K562 (cell line): ENCODE results near the gene USP31. TPM values are rescaled to one million over a fixed set of nuclear protein-coding genes. Genes with fewer than 3 reads are reported as not detected.
A peak's percentile ranks its signal among the peaks of the same experiment; 100 is the strongest.

Experiments
- ATAC-seq: fragments of 200-7000 bp; cut with Tn5 transposase; 3 replicates; pipeline ENCODE4 v1.9.1; 2020; ENCODE audit warnings: moderate library complexity
- BruUV-seq: library from RNA; stranded (reverse); fragments of 400-500 nt; replicated peaks from 2 replicates; lab custom pipeline; 2021; lab: Mats Ljungman, UMichigan
- CTCF ChIA-PET: fragments of 300-600 bp; formaldehyde crosslinking; extraction: SDS; loops from one replicate; lab custom pipeline; 2021; ENCODE audit warnings: low intra/inter-chr PET ratio; lab: Yijun Ruan, JAX
- POLR2A ChIA-PET: fragments of 300-600, 350-650 bp; sonication (Branson Sonifier 250); formaldehyde crosslinking; extraction: SDS; loops from one replicate; lab custom pipeline; 2021; ENCODE audit warnings: antibody characterized with exemption, inconsistent platforms; lab: Yijun Ruan, JAX
- DNase-seq, 4 experiments: peaks; one replicate each; pipeline versions ENCODE4 v3.0.0 to v3.0.0-alpha.2; 2011 to 2018; ENCODE audit warnings: low spot score in 3 of 4, mixed read lengths in 3 of 4; ENCODE audit errors: extremely low read depth in 1 of 4
- FAIRE-seq: peaks from 2 replicates; lab custom pipeline; 2011; peaks lifted over from hg19 to GRCh38; lab: Jason Lieb, UNC
- H2AFZ ChIP-seq: 2 replicates; pipeline ENCODE4 v1.6.0; 2011; ENCODE audit warnings: low read depth, low read length, control low read depth, inconsistent platforms
- H3K27ac ChIP-seq: fragments of 200-600 bp; 3 replicates; pipeline ENCODE4 v1.8.0; 2011; ENCODE audit warnings: low read depth, mild to moderate bottlenecking, control low read depth, inconsistent platforms, low read length, moderate library complexity, mixed read lengths; ENCODE audit errors: extremely low read depth
- H3K27me3 ChIP-seq, 2 experiments: fragments of 300-600 bp in 1 of 2; 2 replicates in 1 of 2; 3 replicates in 1 of 2; pipeline versions ENCODE4 v1.6.0 to v1.8.0; 2011; ENCODE audit warnings: inconsistent platforms in 2 of 2, low read length in 2 of 2, mild to moderate bottlenecking in 1 of 2, mixed read lengths in 1 of 2, moderate library complexity in 1 of 2; ENCODE audit not compliant: control insufficient read depth in 2 of 2, insufficient read depth in 2 of 2
- H3K36me3 ChIP-seq: fragments of 300-600 bp; 3 replicates; pipeline ENCODE4 v1.8.0; 2011; ENCODE audit warnings: mild to moderate bottlenecking, low read length, inconsistent platforms; ENCODE audit not compliant: control insufficient read depth, insufficient read depth
- H3K4me1 ChIP-seq, 2 experiments: fragments of 200-600 bp in 1 of 2; replicated peaks in 1 of 2; 2 replicates in 1 of 2; 3 replicates in 1 of 2; pipeline versions ENCODE4 v1.5.1 to v1.8.0; 2011; ENCODE audit warnings: inconsistent platforms in 2 of 2, low read length in 2 of 2, mild to moderate bottlenecking in 1 of 2, mixed read lengths in 1 of 2, moderate library complexity in 1 of 2; ENCODE audit not compliant: control insufficient read depth in 2 of 2, insufficient read depth in 2 of 2
- H3K4me2 ChIP-seq: 2 replicates; pipeline ENCODE4 v1.6.1; 2011; ENCODE audit warnings: low read length, control low read depth, inconsistent platforms, mixed read lengths; ENCODE audit not compliant: insufficient read depth
- H3K4me3 ChIP-seq: fragments of 200-600 bp; sonication (generic), shearing (Covaris generic); 2 replicates; pipeline ENCODE4 v1.5.1; 2016; ENCODE audit warnings: control low read depth, inconsistent platforms
- H3K79me2 ChIP-seq: fragments of 200-600 bp; 3 replicates; pipeline ENCODE4 v1.8.0; 2011; ENCODE audit warnings: low read length, inconsistent platforms; ENCODE audit not compliant: control insufficient read depth, insufficient read depth
- H3K9ac ChIP-seq, 2 experiments: 2 replicates each; pipeline versions ENCODE4 v1.6.0 to v1.6.1; 2011; ENCODE audit warnings: low read depth in 2 of 2, low read length in 2 of 2, control low read depth in 1 of 2, inconsistent platforms in 1 of 2, mild to moderate bottlenecking in 1 of 2, mixed read lengths in 1 of 2; ENCODE audit not compliant: insufficient read depth in 1 of 2
- H3K9me1 ChIP-seq: one replicate; pipeline ENCODE4 v1.6.0; 2011; ENCODE audit warnings: inconsistent platforms, mild to moderate bottlenecking, low read length, moderate library complexity; ENCODE audit not compliant: control insufficient read depth, insufficient read depth
- H3K9me3 ChIP-seq: replicated peaks from 2 replicates; pipeline ENCODE4 v1.5.1; 2011; ENCODE audit warnings: low read depth, low read length, inconsistent platforms; ENCODE audit not compliant: control insufficient read depth, insufficient read depth
- H4K20me1 ChIP-seq: replicated peaks from 2 replicates; pipeline ENCODE4 v1.6.1; 2011; ENCODE audit warnings: low read length, inconsistent platforms, mixed read lengths; ENCODE audit not compliant: control insufficient read depth, insufficient read depth
- BRCA1 ChIP-seq, 2 experiments: fragments of 450-650 bp in 1 of 2; sonication (generic) in 1 of 2; formaldehyde crosslinking in 1 of 2; IDR thresholded peaks; 2 replicates each; pipeline versions ENCODE4 v1.5.0 to v1.6.1; 2017 to 2020; ENCODE audit warnings: mild to moderate bottlenecking in 1 of 2, missing genetic modification reagents in 1 of 2
- CBFA2T2 ChIP-seq: fragments of 450-650 bp; conservative IDR thresholded peaks from 2 replicates; pipeline ENCODE4 v1.6.1; 2017; ENCODE audit warnings: mild to moderate bottlenecking
- CBFA2T3 ChIP-seq: fragments of 450-650 bp; IDR thresholded peaks from 2 replicates; pipeline ENCODE4 v1.6.1; 2017
- MEIS2 ChIP-seq: fragments of 450-650 bp; IDR thresholded peaks from 2 replicates; pipeline ENCODE4 v1.6.1; 2014; ENCODE audit warnings: mild to moderate bottlenecking; ENCODE audit not compliant: partially characterized antibody
- NFE2L1 ChIP-seq: fragments of 450-650 bp; IDR thresholded peaks from 2 replicates; pipeline ENCODE4 v1.6.1; 2016; ENCODE audit warnings: missing genetic modification characterization, low read depth, mild to moderate bottlenecking, missing compliant biosample characterization, moderate library complexity, borderline replicate concordance
- TAL1 ChIP-seq: fragments of 450-650 bp; IDR thresholded peaks from 2 replicates; pipeline ENCODE4 v1.6.1; 2016; ENCODE audit warnings: mild to moderate bottlenecking
- TCF3 ChIP-seq: sonication (generic); formaldehyde crosslinking; IDR thresholded peaks from 2 replicates; pipeline ENCODE4 v1.4.0; 2020; ENCODE audit warnings: mild to moderate bottlenecking, missing genetic modification reagents
- WGBS: fragments of 100-300 bp; shearing (Covaris generic); methylation state at CpG from one replicate; pipeline ENCODE4 v1.1.6; 2016; ENCODE audit warnings: low coverage, mixed read lengths; ENCODE audit not compliant: insufficient coverage; ENCODE audit errors: missing lambda C conversion rate; 5-methylcytosine and 5-hydroxymethylcytosine counted together
- in situ Hi-C: fragments of 300-500 bp; cut with MboI; formaldehyde crosslinking; loops from 4 replicates; pipeline ENCODE4 v1.15.0; 2018; ENCODE audit warnings: inconsistent platforms, mixed read lengths
- intact Hi-C: fragments of 100-400 bp; cut with micrococcal nuclease; formaldehyde crosslinking; loops from 2 replicates; pipeline ENCODE4 v1.14.2; 2022
- polyA plus RNA-seq, 8 experiments: library from polyadenylated mRNA; depleted of rRNA in 4 of 8; stranded (reverse) in 5 of 8; unstranded in 3 of 8; fragments of >200 nt; fragmentation: Nextera tagmentation in 2 of 8; fragmentation: Illumina TruSeq in 1 of 8; extraction: Ambion mirVana in 2 of 8; extraction: Trizol in 1 of 8; gene quantifications; 2 replicates each; pipeline versions ENCODE4 v1.2.1 to v1.2.3, GENCODE V29; 2011 to 2014; ENCODE audit warnings: inconsistent platforms in 1 of 8, missing spikeins in 1 of 8
- total RNA-seq, 7 experiments: library from RNA; depleted of rRNA in 6 of 7; stranded (reverse); fragments of >200 nt in 6 of 7; fragmentation: Illumina TruSeq in 2 of 7; extraction: Trizol in 2 of 7; gene quantifications; 2 replicates each; pipeline versions ENCODE4 v1.2.1 to v1.2.3, GENCODE V29; 2011 to 2021; ENCODE audit warnings: low replicate concordance in 1 of 7
- TF ChIP-seq, protein P1 (sequence below): IDR thresholded peaks from 2 replicates; pipeline ENCODE4 v1.6.1; 2011; ENCODE audit warnings: borderline replicate concordance, low read depth, mild to moderate bottlenecking, moderate library complexity, low read length; ENCODE audit not compliant: insufficient read depth, poor library complexity, severe bottlenecking

USP31 gene
- total and polyA plus RNA-seq, 9 of the 15 experiments (the other 6 are each of a cell fraction or from before 2014, with no cell fraction given): 0.56 to 4.9 (median 2.9) TPM

- peak; percentile 12; the same call in 1 of the 2 replicates for TF ChIP-seq TAL1
- peak; percentile 57; the same call in 1 of the 2 replicates for TF ChIP-seq TCF3 (CRISPR knock-in tag)
- TF ChIP-seq CBFA2T3: peak; percentile 60
- TF ChIP-seq, protein P1, sequence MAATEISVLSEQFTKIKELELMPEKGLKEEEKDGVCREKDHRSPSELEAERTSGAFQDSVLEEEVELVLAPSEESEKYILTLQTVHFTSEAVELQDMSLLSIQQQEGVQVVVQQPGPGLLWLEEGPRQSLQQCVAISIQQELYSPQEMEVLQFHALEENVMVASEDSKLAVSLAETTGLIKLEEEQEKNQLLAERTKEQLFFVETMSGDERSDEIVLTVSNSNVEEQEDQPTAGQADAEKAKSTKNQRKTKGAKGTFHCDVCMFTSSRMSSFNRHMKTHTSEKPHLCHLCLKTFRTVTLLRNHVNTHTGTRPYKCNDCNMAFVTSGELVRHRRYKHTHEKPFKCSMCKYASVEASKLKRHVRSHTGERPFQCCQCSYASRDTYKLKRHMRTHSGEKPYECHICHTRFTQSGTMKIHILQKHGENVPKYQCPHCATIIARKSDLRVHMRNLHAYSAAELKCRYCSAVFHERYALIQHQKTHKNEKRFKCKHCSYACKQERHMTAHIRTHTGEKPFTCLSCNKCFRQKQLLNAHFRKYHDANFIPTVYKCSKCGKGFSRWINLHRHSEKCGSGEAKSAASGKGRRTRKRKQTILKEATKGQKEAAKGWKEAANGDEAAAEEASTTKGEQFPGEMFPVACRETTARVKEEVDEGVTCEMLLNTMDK: no peak
- no peak for TF ChIP-seq BRCA1 (IDR thresholded peaks at IDR 0.05)
- TF ChIP-seq BRCA1 (CRISPR knock-in tag; IDR thresholded peaks at IDR 0.05): no peak
- peak; percentile 19 for TF ChIP-seq MEIS2
- TF ChIP-seq NFE2L1 (tag): no peak
- TF ChIP-seq CBFA2T2: peak; percentile 36; the same call in 1 of the 2 replicates
- Histone ChIP-seq H3K4me1 (peaks cover 0 to 3% of the 10 kb centered on the region in 2 experiments; a peak in 2 of 5 replicates), H3K27me3 (no peaks in the 10 kb centered on the region), H3K79me2 (no peaks in the 10 kb centered on the region), H3K9me1 (no peaks in the 10 kb centered on the region), H3K4me3 (no peak overlapping the region), H3K36me3 (peaks cover 12% of the 10 kb centered on the region; the same call in 2 of the 3 replicates), H4K20me1 (no peaks in the 10 kb centered on the region), H2AFZ (no peak overlapping the region), H3K9me3 (no peaks in the 10 kb centered on the region), H3K27ac (no peak overlapping the region), H3K9ac (no peak overlapping the region), H3K4me2 (no peak overlapping the region)
- intact Hi-C loops: no loop called here
- WGBS: 28% methylated on average over 1 of the region's 1 CpG
- BruUV-seq: no TSS peak
- ChIA-PET CTCF (no interaction called here), POLR2A (interaction anchor here (0.6 to 1.2 kb wide), 3 partner anchors 11 to 39 kb away, joined by 3 to 4 read pairs (median 3); no protein-coding TSS in a partner anchor)
- ATAC-seq (no peak; the same call in 2 of the 3 replicates), FAIRE-seq (no peak), DNase-seq (peak in 3 of 4 experiments; percentile 18 to 26 (median 25))
- in situ Hi-C loops: no loop called here
Measured at GRCh38 chr16:23080329-23080728, 68.9 kb downstream of the USP31 start.
